Trophoblast cell (in vitro differentiated cells and primary cell): ENCODE results near the gene BANK1.

Source experiments
- DNase-seq, 2 donors: peaks; one replicate each; pipeline ENCODE4 v3.0.0-alpha.2; 2016
- H2AFZ ChIP-seq: 2 replicates; pipeline ENCODE4 v1.6.1; 2013; ENCODE audit warnings: low read length, moderate library complexity, mild to moderate bottlenecking; ENCODE audit not compliant: insufficient read depth, poor library complexity
- H2AK5ac ChIP-seq: 2 replicates; pipeline ENCODE4 v1.6.1; 2013; ENCODE audit warnings: mild to moderate bottlenecking, low read length
- H2BK120ac ChIP-seq: 2 replicates; pipeline ENCODE4 v1.6.1; 2013; ENCODE audit warnings: low read length, mild to moderate bottlenecking, moderate library complexity; ENCODE audit not compliant: insufficient read depth, poor library complexity
- H2BK12ac ChIP-seq: 2 replicates; pipeline ENCODE4 v1.6.1; 2013; ENCODE audit warnings: mild to moderate bottlenecking, low read length, moderate library complexity
- H2BK5ac ChIP-seq: 2 replicates; pipeline ENCODE4 v1.6.1; 2013; ENCODE audit warnings: low read length, low read depth, moderate library complexity, mild to moderate bottlenecking; ENCODE audit not compliant: poor library complexity
- H3K14ac ChIP-seq: 2 replicates; pipeline ENCODE4 v1.6.1; 2013; ENCODE audit warnings: mild to moderate bottlenecking, low read length
- H3K18ac ChIP-seq: 2 replicates; pipeline ENCODE4 v1.6.1; 2013; ENCODE audit warnings: mild to moderate bottlenecking, low read length
- H3K23ac ChIP-seq: 2 replicates; pipeline ENCODE4 v1.6.1; 2013; ENCODE audit warnings: low read length
- H3K27ac ChIP-seq: 2 replicates; pipeline ENCODE4 v1.5.1; 2013; ENCODE audit warnings: low read depth, mild to moderate bottlenecking, inconsistent platforms, low read length, moderate library complexity
- H3K27me3 ChIP-seq: 2 replicates; pipeline ENCODE4 v1.6.1; 2013; ENCODE audit warnings: inconsistent platforms, mild to moderate bottlenecking, low read length, moderate library complexity; ENCODE audit not compliant: insufficient read depth
- H3K36me3 ChIP-seq, 2 experiments: 1 replicate in 1 of 2; 2 replicates in 1 of 2; pipeline ENCODE4 v1.6.1; 2013; ENCODE audit warnings: low read length in 2 of 2, mild to moderate bottlenecking in 2 of 2, moderate library complexity in 1 of 2; ENCODE audit not compliant: insufficient read depth in 2 of 2, control insufficient read depth in 1 of 2
- H3K4ac ChIP-seq: 2 replicates; pipeline ENCODE4 v1.6.1; 2013; ENCODE audit warnings: low read depth, mild to moderate bottlenecking, low read length, moderate library complexity
- H3K4me1 ChIP-seq, 2 experiments: 1 replicate in 1 of 2; 2 replicates in 1 of 2; pipeline ENCODE4 v1.6.1; 2013; ENCODE audit warnings: low read length in 2 of 2, mild to moderate bottlenecking in 2 of 2, moderate library complexity in 1 of 2; ENCODE audit not compliant: insufficient read depth in 2 of 2, control insufficient read depth in 1 of 2
- H3K4me2 ChIP-seq: 2 replicates; pipeline ENCODE4 v1.6.1; 2013; ENCODE audit warnings: inconsistent platforms, mild to moderate bottlenecking, low read length, moderate library complexity
- H3K4me3 ChIP-seq: 2 replicates; pipeline ENCODE4 v1.5.1; 2013; ENCODE audit warnings: mild to moderate bottlenecking, low read depth, low read length, inconsistent platforms
- H3K79me1 ChIP-seq: one replicate; pipeline ENCODE4 v1.6.1; 2013; ENCODE audit warnings: low read length
- H3K79me2 ChIP-seq: 2 replicates; pipeline ENCODE4 v1.6.1; 2013; ENCODE audit warnings: low read length, mild to moderate bottlenecking; ENCODE audit not compliant: control insufficient read depth, insufficient read depth, poor library complexity
- H3K9ac ChIP-seq: 2 replicates; pipeline ENCODE4 v1.6.1; 2013; ENCODE audit warnings: mild to moderate bottlenecking, low read length
- H3K9me3 ChIP-seq: 2 replicates; pipeline ENCODE4 v1.6.1; 2013; ENCODE audit warnings: low read depth, mild to moderate bottlenecking, control low read depth, inconsistent platforms, low read length; ENCODE audit not compliant: insufficient read depth
- H4K12ac ChIP-seq: 2 replicates; pipeline ENCODE4 v1.6.1; 2013; ENCODE audit warnings: low read depth, mild to moderate bottlenecking, low read length, moderate library complexity
- H4K8ac ChIP-seq: 2 replicates; pipeline ENCODE4 v1.6.1; 2013; ENCODE audit warnings: low read depth, mild to moderate bottlenecking, low read length, moderate library complexity
- H4K91ac ChIP-seq: one replicate; pipeline ENCODE4 v1.6.1; 2013; ENCODE audit warnings: low read depth, mild to moderate bottlenecking, low read length, moderate library complexity
- WGBS: extraction: QIAGEN DNeasy Blood & Tissue Kit; methylation state at CpG from one replicate; pipeline ENCODE4 v1.1.7; 2013; ENCODE audit warnings: missing lambda C conversion rate; ENCODE audit not compliant: insufficient read length, insufficient coverage; ENCODE audit errors: extremely low coverage; 5-methylcytosine and 5-hydroxymethylcytosine counted together

Gene BANK1

GRCh38 chr4:102007959-102008425, 217.5 kb downstream of the BANK1 start:
- H3K9me3 ChIP-seq, result no peaks in the 10 kb centered on the region
- H3K79me1 ChIP-seq, result no peaks in the 10 kb centered on the region
- H3K9ac ChIP-seq, result no peak overlapping the region
- no peak overlapping the region for H2BK5ac ChIP-seq
- H4K8ac ChIP-seq, result no peak overlapping the region
- no peak overlapping the region for H2BK12ac ChIP-seq
- no peak overlapping the region for H3K4ac ChIP-seq
- WGBS, result no CpG with 5 or more reads among the region's 2 CpGs
- H2AFZ ChIP-seq, result no peak overlapping the region
- no peak overlapping the region for H3K4me3 ChIP-seq
- H2AK5ac ChIP-seq, result no peak overlapping the region
- no peaks in the 10 kb centered on the region for H3K36me3 ChIP-seq
- H3K4me1 ChIP-seq, result no peaks in the 10 kb centered on the region
- no peak overlapping the region for H3K18ac ChIP-seq
- no peak overlapping the region for H3K27ac ChIP-seq
- H4K12ac ChIP-seq, result no peak overlapping the region
- no peak overlapping the region for H2BK120ac ChIP-seq
- peak; percentile 0 to 63 for DNase-seq
- H3K79me2 ChIP-seq, result no peaks in the 10 kb centered on the region
- no peaks in the 10 kb centered on the region for H3K27me3 ChIP-seq
- H3K4me2 ChIP-seq, result no peak overlapping the region
- no peak overlapping the region for H3K23ac ChIP-seq
- H3K14ac ChIP-seq, result no peak overlapping the region
- no peak overlapping the region for H4K91ac ChIP-seq

- Histone ChIP-seq H2BK120ac (no peak overlapping the region), H4K8ac (no peak overlapping the region), H2BK12ac (no peak overlapping the region), H3K9me3 (no peaks in the 10 kb centered on the region), H3K23ac (no peak overlapping the region), H4K91ac (no peak overlapping the region), H3K14ac (no peak overlapping the region), H3K36me3 (no peaks in the 10 kb centered on the region), H3K79me1 (no peaks in the 10 kb centered on the region), H4K12ac (no peak overlapping the region), H2BK5ac (no peak overlapping the region), H3K4me1 (no peaks in the 10 kb centered on the region), H3K18ac (no peak overlapping the region), H3K4me2 (no peak overlapping the region), H3K4ac (no peak overlapping the region), H2AFZ (no peak overlapping the region), H3K4me3 (no peak overlapping the region), H3K79me2 (no peaks in the 10 kb centered on the region), H3K9ac (no peak overlapping the region), H2AK5ac (no peak overlapping the region), H3K27me3 (no peaks in the 10 kb centered on the region), H3K27ac (no peak overlapping the region)
- DNase-seq, result no peak
- WGBS, result no CpG with 5 or more reads among the region's 3 CpGs
Observed at GRCh38 chr4:102008711-102009110, 218.2 kb downstream of the BANK1 start.

DNA sequence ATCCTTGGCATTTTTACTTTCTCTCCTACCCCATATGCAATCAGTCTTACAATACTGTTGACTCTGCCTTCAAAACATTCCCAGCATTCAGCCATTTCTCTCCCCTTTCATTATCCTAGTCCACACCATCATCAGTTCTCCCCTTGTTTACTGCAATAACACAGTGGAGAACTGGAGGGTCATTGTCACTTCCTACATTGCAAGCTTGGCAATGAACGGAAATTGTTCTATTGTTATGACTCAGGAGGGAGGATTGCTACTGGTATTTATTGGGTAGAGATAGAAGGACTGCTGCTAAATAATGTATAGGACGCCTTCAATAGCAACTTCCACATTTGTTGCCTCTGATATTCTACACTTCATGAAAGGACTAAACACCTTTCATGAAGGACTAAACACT, 231.8 kb downstream of the BANK1 start:
- no peaks in the 10 kb centered on the region for H3K79me2 ChIP-seq
- H3K4me1 ChIP-seq, result no peaks in the 10 kb centered on the region
- no peaks in the 10 kb centered on the region for H3K27me3 ChIP-seq
- no peak overlapping the region for H3K14ac ChIP-seq
- DNase-seq, result peak in 1 of 2 donors; percentile 75
- H4K8ac ChIP-seq, result no peak overlapping the region
- H2BK5ac ChIP-seq, result no peak overlapping the region
- H2AFZ ChIP-seq, result no peak overlapping the region
- H2BK120ac ChIP-seq, result no peak overlapping the region
- H3K4me3 ChIP-seq, result no peak overlapping the region
- no peak overlapping the region for H3K9ac ChIP-seq
- H4K91ac ChIP-seq, result no peak overlapping the region
- H3K9me3 ChIP-seq, result no peaks in the 10 kb centered on the region
- H2AK5ac ChIP-seq, result no peak overlapping the region
- no peak overlapping the region for H3K4me2 ChIP-seq
- H2BK12ac ChIP-seq, result no peak overlapping the region
- no peak overlapping the region for H4K12ac ChIP-seq
- no peaks in the 10 kb centered on the region for H3K36me3 ChIP-seq
- H3K4ac ChIP-seq, result no peak overlapping the region
- WGBS, result no CpG with 5 or more reads among the region's 2 CpGs
- H3K27ac ChIP-seq, result no peak overlapping the region
- no peak overlapping the region for H3K18ac ChIP-seq
- no peaks in the 10 kb centered on the region for H3K79me1 ChIP-seq
- H3K23ac ChIP-seq, result no peak overlapping the region

- H3K14ac ChIP-seq, result no peak overlapping the region
- WGBS, result no CpG with 5 or more reads among the region's 4 CpGs
- no peak overlapping the region for H3K18ac ChIP-seq
- H3K79me1 ChIP-seq, result no peaks in the 10 kb centered on the region
- H3K23ac ChIP-seq, result no peak overlapping the region
- no peak overlapping the region for H4K8ac ChIP-seq
- H2AFZ ChIP-seq, result no peak overlapping the region
- H3K79me2 ChIP-seq, result no peaks in the 10 kb centered on the region
- H3K27ac ChIP-seq, result no peak overlapping the region
- no peaks in the 10 kb centered on the region for H3K36me3 ChIP-seq
- no peak overlapping the region for H3K4me3 ChIP-seq
- H2BK5ac ChIP-seq, result no peak overlapping the region
- no peaks in the 10 kb centered on the region for H3K27me3 ChIP-seq
- no peak overlapping the region for H4K12ac ChIP-seq
- no peaks in the 10 kb centered on the region for H3K4me1 ChIP-seq
- no peak for DNase-seq
- no peak overlapping the region for H4K91ac ChIP-seq
- no peak overlapping the region for H2AK5ac ChIP-seq
- no peak overlapping the region for H2BK120ac ChIP-seq
- H3K9me3 ChIP-seq, result no peaks in the 10 kb centered on the region
- H3K9ac ChIP-seq, result no peak overlapping the region
- no peak overlapping the region for H2BK12ac ChIP-seq
- no peak overlapping the region for H3K4me2 ChIP-seq
- H3K4ac ChIP-seq, result no peak overlapping the region
Observed at GRCh38 chr4:102027961-102028360, 237.4 kb downstream of the BANK1 start.
